ENCODE results near the gene KRTAP4-5.

DNA sequence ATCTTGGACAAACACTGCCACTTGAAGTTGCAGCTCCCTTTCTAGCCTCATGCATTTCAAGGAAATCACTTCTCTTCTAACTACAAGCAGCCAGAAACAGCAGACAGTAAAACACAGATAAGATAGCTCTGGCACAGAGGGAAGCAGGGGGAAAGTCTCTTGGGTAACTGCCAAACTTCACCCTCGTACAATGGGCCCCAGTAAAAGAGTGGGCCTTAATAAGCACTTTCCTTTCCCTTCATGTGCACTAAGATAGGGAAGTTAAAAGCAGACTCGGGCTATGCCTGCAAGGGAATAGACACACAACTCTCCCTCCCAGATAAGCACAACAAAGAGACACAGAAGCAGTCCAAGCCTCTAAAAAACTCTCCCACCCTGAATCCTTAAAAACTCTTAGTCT lies 4.2 kb upstream of the KRTAP4-5 start:
- TF ChIP-seq, protein P1, sequence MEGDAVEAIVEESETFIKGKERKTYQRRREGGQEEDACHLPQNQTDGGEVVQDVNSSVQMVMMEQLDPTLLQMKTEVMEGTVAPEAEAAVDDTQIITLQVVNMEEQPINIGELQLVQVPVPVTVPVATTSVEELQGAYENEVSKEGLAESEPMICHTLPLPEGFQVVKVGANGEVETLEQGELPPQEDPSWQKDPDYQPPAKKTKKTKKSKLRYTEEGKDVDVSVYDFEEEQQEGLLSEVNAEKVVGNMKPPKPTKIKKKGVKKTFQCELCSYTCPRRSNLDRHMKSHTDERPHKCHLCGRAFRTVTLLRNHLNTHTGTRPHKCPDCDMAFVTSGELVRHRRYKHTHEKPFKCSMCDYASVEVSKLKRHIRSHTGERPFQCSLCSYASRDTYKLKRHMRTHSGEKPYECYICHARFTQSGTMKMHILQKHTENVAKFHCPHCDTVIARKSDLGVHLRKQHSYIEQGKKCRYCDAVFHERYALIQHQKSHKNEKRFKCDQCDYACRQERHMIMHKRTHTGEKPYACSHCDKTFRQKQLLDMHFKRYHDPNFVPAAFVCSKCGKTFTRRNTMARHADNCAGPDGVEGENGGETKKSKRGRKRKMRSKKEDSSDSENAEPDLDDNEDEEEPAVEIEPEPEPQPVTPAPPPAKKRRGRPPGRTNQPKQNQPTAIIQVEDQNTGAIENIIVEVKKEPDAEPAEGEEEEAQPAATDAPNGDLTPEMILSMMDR (IDR thresholded peaks at IDR 0.05; ENCODE audit: insufficient read depth, low read length) = no peak
- TF ChIP-seq POLR2AphosphoS5 (IDR thresholded peaks at IDR 0.05; ENCODE audit: low read depth) (no peak), GABPA (IDR thresholded peaks at IDR 0.05; ENCODE audit: low read depth) (no peak)
